Ishikawa (cell line): Measurements from ENCODE around the gene BICDL2.
A peak's percentile ranks its signal among the peaks of the same experiment; 100 is the strongest.

Source experiments
- CEBPB ChIP-seq: IDR thresholded peaks from 2 replicates; pipeline ENCODE4 v1.6.1; 2012
- CREB1 ChIP-seq: IDR thresholded peaks from 2 replicates; pipeline ENCODE4 v1.6.1; 2012; ENCODE audit warnings: low read depth
- EGR1 ChIP-seq: IDR thresholded peaks from 2 replicates; pipeline ENCODE4 v1.6.1; 2012
- EP300 ChIP-seq: IDR thresholded peaks from 2 replicates; pipeline ENCODE4 v1.6.1; 2012; ENCODE audit warnings: borderline replicate concordance
- FOXM1 ChIP-seq: IDR thresholded peaks from 2 replicates; pipeline ENCODE4 v1.6.1; 2012; ENCODE audit warnings: low read depth, borderline replicate concordance
- MAX ChIP-seq: IDR thresholded peaks from 2 replicates; pipeline ENCODE4 v1.6.1; 2012
- NFIC ChIP-seq: IDR thresholded peaks from 2 replicates; pipeline ENCODE4 v1.6.1; 2012
- RAD21 ChIP-seq: IDR thresholded peaks from 2 replicates; pipeline ENCODE4 v1.6.1; 2012; ENCODE audit warnings: low read depth
- TAF1 ChIP-seq: IDR thresholded peaks from 2 replicates; pipeline ENCODE4 v1.6.1; 2012; ENCODE audit warnings: low read depth, mild to moderate bottlenecking
- TCF12 ChIP-seq: IDR thresholded peaks from 2 replicates; pipeline ENCODE4 v1.6.1; 2012; ENCODE audit warnings: low read depth
- TEAD4 ChIP-seq: IDR thresholded peaks from 2 replicates; pipeline ENCODE4 v1.6.1; 2012
- YY1 ChIP-seq: IDR thresholded peaks from 2 replicates; pipeline ENCODE4 v1.6.1; 2012; ENCODE audit warnings: low read depth
- ZBTB7A ChIP-seq: IDR thresholded peaks from 2 replicates; pipeline ENCODE4 v1.6.1; 2012; ENCODE audit warnings: low read depth
- TF ChIP-seq, protein P1 (sequence below): IDR thresholded peaks from 2 replicates; pipeline ENCODE4 v1.6.1; 2012
- TF ChIP-seq, protein P2 (sequence below): IDR thresholded peaks from 2 replicates; pipeline ENCODE4 v1.6.1; 2012; ENCODE audit warnings: low read depth, mild to moderate bottlenecking

Gene BICDL2

GRCh38 chr16:3065069-3065741 lies 28.5 kb upstream of the BICDL2 start, which contains the start of gene IL32:
IL32 (plus strand) TSS chr16:3065640; CDS start chr16:3065812, 172 bp downstream.
- TF ChIP-seq FOXM1 (no peak), RAD21 (no peak), NFIC (no peak), TCF12 (no peak), CREB1 (no peak), EP300 (no peak), TEAD4 (no peak), ZBTB7A (no peak), YY1 (no peak), TAF1 (no peak), MAX (no peak), CEBPB (no peak), EGR1 (no peak)
- TF ChIP-seq, protein P1, sequence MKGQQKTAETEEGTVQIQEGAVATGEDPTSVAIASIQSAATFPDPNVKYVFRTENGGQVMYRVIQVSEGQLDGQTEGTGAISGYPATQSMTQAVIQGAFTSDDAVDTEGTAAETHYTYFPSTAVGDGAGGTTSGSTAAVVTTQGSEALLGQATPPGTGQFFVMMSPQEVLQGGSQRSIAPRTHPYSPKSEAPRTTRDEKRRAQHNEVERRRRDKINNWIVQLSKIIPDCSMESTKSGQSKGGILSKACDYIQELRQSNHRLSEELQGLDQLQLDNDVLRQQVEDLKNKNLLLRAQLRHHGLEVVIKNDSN = no peak
- TF ChIP-seq, protein P2, sequence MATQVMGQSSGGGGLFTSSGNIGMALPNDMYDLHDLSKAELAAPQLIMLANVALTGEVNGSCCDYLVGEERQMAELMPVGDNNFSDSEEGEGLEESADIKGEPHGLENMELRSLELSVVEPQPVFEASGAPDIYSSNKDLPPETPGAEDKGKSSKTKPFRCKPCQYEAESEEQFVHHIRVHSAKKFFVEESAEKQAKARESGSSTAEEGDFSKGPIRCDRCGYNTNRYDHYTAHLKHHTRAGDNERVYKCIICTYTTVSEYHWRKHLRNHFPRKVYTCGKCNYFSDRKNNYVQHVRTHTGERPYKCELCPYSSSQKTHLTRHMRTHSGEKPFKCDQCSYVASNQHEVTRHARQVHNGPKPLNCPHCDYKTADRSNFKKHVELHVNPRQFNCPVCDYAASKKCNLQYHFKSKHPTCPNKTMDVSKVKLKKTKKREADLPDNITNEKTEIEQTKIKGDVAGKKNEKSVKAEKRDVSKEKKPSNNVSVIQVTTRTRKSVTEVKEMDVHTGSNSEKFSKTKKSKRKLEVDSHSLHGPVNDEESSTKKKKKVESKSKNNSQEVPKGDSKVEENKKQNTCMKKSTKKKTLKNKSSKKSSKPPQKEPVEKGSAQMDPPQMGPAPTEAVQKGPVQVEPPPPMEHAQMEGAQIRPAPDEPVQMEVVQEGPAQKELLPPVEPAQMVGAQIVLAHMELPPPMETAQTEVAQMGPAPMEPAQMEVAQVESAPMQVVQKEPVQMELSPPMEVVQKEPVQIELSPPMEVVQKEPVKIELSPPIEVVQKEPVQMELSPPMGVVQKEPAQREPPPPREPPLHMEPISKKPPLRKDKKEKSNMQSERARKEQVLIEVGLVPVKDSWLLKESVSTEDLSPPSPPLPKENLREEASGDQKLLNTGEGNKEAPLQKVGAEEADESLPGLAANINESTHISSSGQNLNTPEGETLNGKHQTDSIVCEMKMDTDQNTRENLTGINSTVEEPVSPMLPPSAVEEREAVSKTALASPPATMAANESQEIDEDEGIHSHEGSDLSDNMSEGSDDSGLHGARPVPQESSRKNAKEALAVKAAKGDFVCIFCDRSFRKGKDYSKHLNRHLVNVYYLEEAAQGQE = no peak

DNA sequence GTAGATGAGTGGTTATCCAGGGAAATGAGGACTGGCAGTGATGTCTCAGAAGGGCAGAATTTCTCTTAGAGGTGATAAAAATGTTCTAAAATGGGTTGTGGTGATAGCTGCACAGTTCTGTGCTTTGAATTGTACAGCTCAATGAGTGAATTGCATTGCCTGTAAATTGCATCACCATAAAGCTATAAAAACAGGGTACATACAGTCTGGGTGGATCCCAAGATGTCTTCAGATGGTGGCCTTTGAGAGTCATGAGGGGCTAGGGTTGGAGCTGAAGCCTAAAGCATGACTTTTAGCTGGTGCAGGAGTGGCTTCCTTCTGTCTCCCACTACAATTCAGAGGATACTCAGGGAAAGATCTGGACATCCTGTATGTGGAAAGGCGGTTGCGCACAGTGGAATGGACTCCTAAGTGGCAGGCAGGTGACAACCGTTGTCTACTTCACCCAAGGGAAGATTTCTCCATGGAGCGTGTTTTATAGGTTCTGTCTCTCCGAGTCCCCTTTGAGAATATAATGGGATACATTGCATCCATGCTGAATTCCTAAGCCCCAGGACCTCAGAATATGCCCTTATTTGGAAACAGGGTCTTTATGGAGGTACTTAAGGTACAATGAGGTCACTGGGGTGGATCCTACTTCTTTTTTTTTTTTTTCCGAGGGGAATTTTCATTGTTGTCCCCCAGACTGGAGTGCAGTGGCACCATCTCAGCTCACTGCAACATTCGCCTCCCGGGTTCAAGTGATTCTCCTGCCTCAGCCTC lies 27.1 kb upstream of the BICDL2 start:
- TF ChIP-seq FOXM1 = no peak
- TF ChIP-seq TEAD4 = no peak
- TF ChIP-seq MAX = no peak
- TF ChIP-seq TCF12 = no peak
- no peak for TF ChIP-seq RAD21
- TF ChIP-seq CREB1 = no peak

DNA sequence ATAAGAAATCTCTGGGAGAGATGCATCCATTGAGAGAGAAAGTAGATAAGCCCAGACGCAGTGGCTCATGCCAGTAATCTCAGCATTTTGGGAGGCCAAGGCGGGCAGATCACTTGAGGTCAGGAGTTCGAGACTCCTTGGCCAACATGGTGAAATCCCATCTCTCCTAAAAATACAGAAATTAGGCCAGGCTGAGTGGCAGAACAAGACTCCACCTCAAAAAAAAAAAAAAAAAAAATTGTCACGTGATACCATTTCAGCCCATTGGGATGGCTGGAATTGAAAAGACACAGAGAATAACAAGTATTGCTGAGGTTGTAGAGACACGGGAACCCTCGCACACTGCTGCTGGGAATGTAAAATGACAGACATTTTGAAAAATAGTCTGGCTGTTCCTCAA lies 25.8 kb upstream of the BICDL2 start:
- no peak for TF ChIP-seq CREB1
- TF ChIP-seq, protein P1 = peak; percentile 56

DNA sequence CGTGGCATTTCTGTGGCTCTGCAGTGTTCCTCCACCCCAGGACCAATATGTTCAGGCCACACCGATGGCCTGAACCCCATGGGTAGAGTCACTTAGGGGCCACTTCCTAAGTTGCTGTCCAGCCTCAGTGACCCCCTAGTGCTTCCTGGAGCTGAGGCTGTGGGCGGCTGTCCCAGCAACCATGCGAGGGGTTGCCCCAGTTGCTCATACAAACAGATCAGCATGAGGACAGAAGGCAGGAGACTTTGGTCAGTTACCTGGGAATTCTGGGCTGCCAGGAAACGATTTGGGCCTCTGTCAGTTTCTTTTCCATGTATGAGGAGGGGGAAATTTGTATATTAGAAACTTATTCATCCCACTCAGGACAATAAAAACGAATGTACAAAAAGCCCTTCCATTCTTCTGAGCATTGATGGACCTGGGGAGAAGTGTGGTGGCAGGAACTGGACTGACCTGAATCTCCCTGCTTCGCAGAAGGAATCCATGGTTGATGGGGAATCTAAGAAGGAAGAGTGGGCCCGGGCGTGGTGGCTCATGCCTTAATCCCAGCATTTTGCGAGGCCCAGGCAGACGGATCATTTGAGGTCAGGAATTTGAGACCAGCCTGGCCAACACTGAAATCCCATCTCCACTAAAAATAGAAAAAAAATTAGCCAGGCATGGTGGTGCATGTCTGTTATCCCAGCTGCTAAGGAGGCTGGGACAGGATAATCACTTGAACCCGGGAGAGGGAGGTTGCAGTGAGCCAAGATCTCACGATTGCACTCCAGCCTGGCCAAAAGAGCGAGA lies 23.8 kb upstream of the BICDL2 start:
- TF ChIP-seq, protein P2 = no peak
- no peak for TF ChIP-seq YY1
- TF ChIP-seq EGR1 = no peak
- no peak for TF ChIP-seq MAX
- TF ChIP-seq CREB1 = no peak
- no peak for TF ChIP-seq NFIC
- no peak for TF ChIP-seq TAF1
- no peak for TF ChIP-seq TCF12
- TF ChIP-seq FOXM1 = no peak
- no peak for TF ChIP-seq ZBTB7A
- no peak for TF ChIP-seq RAD21
- TF ChIP-seq EP300 = no peak
- no peak for TF ChIP-seq CEBPB
- no peak for TF ChIP-seq TEAD4
- TF ChIP-seq, protein P1 = no peak
